GM21737 (cell line): Measurements from ENCODE around the gene ARHGAP40.
"Not testable (repeated sequence)": the region's sequence is repeated elsewhere in the genome, so short reads cannot be mapped to it uniquely, and the experiment has no call there.

ENCODE experiments used
- ATAC-seq: cut with Tn5 transposase; IDR thresholded peaks from one replicate; pipeline ENCODE4 v1.9.1; 2021; ENCODE audit warnings: mild to moderate bottlenecking, moderate library complexity; ENCODE audit not compliant: unreplicated experiment

Gene ARHGAP40

DNA sequence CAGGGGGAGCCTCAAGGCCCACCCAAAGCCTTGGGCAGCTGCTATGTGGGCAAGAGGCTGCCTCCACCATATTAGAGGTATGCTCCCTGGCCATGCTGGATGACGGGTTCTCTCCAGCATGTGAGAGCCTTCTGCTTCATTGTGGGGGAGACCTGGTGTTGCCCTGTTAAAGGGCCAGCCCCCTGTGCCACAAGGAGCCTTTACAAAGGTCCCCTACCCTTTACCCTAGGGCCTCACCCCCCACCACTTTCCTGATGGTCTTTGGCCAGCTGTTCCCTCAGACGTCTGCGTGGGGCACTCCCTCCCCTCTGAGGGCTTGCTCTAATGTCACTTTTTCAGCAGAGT is 15.5 kb upstream of the ARHGAP40 start:
- no peak for ATAC-seq

GRCh38 chr20:38588303-38588702 is 13.3 kb upstream of the ARHGAP40 start:
- no peak for ATAC-seq

DNA sequence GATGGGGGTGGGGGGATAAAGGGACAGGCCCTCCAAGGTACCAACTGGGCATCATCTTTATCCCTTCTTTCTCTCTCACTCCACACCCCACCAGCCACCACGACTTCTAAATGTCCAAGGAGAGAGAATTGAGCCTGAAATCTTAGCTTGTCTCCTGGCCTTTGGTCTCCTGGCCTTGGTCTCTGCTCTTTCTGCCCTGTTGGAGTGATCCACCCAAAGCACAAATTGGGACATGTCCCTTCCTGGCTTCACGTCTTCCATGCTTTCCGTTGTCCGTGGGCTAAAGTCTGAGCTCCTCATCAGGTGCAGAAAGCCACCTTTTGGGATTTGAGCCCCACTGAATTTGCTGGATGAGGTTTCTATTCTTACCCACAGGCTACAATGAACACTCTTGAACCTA is 12.3 kb upstream of the ARHGAP40 start:
- no peak for ATAC-seq

GRCh38 chr20:38589967-38590675 is 11.5 kb upstream of the ARHGAP40 start:
- ATAC-seq, result no peak

DNA sequence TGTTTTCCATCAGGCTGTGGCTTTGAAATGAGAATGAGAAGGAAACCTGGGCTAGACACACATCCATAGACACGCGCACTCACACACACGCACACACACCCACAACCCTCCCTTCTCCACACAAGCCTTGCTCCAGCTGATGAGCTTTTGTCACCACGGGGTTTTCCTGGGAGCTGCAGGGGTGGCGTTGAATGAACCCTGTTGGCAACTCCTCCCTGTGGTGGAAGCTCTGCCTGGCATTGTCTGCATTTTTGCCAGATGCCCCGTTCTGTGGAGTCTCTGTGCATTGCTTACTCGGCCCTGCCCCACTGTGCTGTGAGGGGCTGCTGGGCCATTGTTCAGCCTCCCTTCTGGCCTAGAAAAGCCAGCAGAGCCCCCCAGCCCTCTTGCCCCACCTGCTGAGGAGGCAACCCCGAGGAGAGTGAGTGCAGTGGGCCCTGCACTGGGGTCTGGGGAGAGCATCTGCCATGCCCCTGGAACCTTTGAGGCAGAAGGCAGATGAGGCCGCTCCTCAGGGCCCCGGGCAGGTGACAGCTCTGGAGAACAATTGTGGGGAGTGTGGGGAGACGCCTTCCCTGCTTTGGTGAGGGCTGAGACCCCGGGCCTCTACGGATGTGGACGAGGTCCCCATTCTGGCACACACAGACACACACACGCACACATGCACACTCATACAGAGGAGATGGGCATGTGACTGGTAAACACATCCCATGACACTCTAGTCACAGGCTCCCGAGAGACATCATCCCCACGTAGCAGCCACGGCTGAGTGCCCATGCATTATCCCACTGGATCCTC is 10.7 kb upstream of the ARHGAP40 start:
- ATAC-seq, result no peak

GRCh38 chr20:38591474-38592410 is 9.9 kb upstream of the ARHGAP40 start:
- ATAC-seq, result no peak

GRCh38 chr20:38592411-38592790 is 9.2 kb upstream of the ARHGAP40 start:
- ATAC-seq, result not testable (repeated sequence)

DNA sequence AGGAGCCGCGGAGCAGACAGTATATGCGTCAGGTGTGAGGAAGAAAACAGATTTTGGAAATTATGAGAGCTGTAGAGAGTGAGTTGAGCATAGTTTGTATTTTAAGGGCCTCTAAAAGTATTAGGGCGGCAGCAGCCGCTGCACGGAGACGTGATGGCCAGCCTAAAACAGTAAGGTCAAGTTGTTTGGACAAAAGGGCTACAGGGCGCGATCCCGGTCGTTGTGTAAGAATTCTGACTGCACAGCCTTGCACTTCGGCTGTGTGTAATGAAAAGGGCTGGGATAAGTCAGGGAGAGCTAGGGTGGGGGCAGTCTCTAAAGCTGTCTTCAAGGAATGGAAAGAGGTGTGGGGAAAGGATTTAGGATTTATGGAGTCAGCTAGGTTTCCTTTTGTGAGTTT is 7.3 kb upstream of the ARHGAP40 start:
- ATAC-seq, result not testable (repeated sequence)

DNA sequence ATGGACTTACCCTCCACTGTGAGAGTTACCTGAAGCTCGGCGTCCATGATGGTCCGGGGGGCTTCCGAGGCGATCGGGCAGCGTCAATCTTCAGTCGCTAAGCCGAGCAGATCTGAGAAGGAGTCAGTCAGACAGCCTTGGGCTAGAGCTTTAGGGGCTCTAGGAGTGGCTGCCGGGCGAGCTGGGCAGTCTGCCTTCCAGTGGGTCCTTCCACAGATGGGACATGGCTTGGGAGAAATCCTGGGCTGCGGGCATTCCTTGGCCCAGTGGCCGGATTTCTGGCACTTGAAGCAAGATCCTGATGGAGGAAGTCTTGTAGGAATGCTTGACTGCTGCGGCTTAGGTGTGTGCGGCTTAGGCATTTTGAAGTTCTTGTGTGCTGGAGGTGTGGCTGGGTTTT is 5.7 kb upstream of the ARHGAP40 start:
- ATAC-seq, result not testable (repeated sequence)

- no peak for ATAC-seq
Observed at GRCh38 chr20:38599410-38599882, 2.2 kb upstream of the ARHGAP40 start.

- ATAC-seq, result no peak
Observed at GRCh38 chr20:38600057-38600456, 1.6 kb upstream of the ARHGAP40 start.

- no peak for ATAC-seq
Observed at GRCh38 chr20:38602185-38602581, 574 bp downstream of the ARHGAP40 start.

- ATAC-seq, result no peak
Observed at GRCh38 chr20:38603286-38603685, 1.7 kb downstream of the ARHGAP40 start.

GRCh38 chr20:38604873-38605303 is 3.3 kb downstream of the ARHGAP40 start:
- ATAC-seq, result no peak

DNA sequence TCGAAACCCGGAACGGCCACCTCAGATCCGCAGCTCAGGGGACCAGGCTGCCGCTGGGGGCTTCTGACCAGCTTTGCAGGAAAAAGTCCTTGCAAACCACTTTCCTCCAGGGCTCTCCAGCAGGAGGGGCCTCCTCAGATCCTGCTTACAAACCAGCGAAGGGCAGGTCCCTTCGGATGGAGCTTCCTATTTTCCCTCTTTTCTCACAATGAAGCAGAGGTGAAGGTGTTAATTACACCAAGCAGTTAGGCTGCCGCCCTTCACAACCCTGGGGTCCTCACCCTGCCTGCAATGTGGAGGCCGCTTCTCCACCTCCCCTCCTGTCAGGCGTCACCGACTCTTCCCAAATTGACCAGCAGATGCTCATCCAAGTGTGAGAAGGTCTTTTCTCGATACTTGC is 5.7 kb downstream of the ARHGAP40 start:
- no peak for ATAC-seq

- ATAC-seq, result no peak
Observed at GRCh38 chr20:38608188-38608587, 6.6 kb downstream of the ARHGAP40 start.

DNA sequence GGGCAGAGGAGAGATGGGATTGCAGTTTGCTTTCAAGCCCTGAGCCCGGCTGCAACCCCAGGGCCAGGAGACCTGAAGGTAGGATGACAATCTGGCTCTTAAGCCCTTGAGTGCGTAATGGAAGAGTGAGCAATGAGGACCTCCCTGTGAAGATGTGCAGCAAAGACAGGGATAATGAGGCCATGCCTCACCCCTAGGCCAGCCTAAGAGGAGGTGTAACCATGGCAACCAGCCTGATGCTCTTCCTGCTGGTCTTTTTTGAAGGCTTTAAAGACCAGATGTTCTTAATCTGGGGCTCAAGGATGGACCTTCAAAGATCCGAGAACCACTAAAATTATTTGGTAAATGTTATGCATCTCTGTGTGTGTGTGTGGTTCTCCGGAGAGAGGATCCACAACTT is 8.2 kb downstream of the ARHGAP40 start:
- ATAC-seq, result no peak

DNA sequence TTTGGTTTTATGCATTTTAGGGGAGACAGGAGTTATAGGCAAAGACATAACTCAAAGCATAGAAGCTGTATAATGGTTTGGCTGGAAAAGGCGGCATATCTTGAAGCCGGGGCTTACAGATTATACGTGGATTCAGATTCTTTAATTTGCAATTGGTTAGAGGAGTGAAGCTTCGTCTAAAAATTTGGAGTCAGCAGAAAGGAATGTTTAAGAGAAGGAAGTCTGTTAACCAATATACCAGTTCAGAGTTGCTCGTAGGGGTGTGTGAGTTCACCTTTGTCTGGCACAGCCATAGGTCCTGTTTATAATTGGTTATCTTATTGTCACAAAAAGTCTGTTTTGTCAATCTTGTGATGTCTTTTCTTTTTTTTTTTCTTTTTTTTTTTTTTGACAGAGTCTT is 8.9 kb downstream of the ARHGAP40 start:
- no peak for ATAC-seq

- ATAC-seq, result no peak
Observed at GRCh38 chr20:38612751-38613515, 11.3 kb downstream of the ARHGAP40 start.

- no peak for ATAC-seq
Observed at GRCh38 chr20:38615283-38615682, 13.7 kb downstream of the ARHGAP40 start.
